IMR-90 (cell line): Measurements from ENCODE around the gene BRPF1. TPM values are rescaled to one million over a fixed set of nuclear protein-coding genes. Genes with fewer than 3 reads are reported as not detected.

Experiments used
- ATAC-seq: fragments of 200-7000 bp; cut with Tn5 transposase; 2 replicates; pipeline ENCODE4 v1.9.1; 2020; ENCODE audit warnings: low read depth, mild to moderate bottlenecking, moderate library complexity
- BruUV-seq: library from RNA; stranded (reverse); fragments of 400-500 nt; replicated peaks from 2 replicates; lab custom pipeline; 2021; lab: Mats Ljungman, UMichigan
- CTCF ChIA-PET: fragments of 300-600 bp; formaldehyde crosslinking; extraction: SDS; loops from one replicate; lab custom pipeline; 2021; ENCODE audit warnings: antibody characterized with exemption; lab: Yijun Ruan, JAX
- POLR2A ChIA-PET: fragments of 300-600 bp; sonication (Branson Sonifier 250); formaldehyde crosslinking; loops from one replicate; lab custom pipeline; 2022; ENCODE audit warnings: antibody characterized with exemption; ENCODE audit not compliant: unreplicated experiment; lab: Charles Lee
- DNase-seq: peaks from one replicate; pipeline ENCODE4 v3.0.0; 2013
- H2AFZ ChIP-seq: replicated peaks from 2 replicates; pipeline ENCODE3; 2013; ENCODE audit warnings: low read length, mild to moderate bottlenecking; ENCODE audit not compliant: poor library complexity
- H2AK5ac ChIP-seq: 2 replicates; pipeline ENCODE4 v1.6.1; 2013; ENCODE audit warnings: low read depth, low read length, inconsistent platforms
- H2AK9ac ChIP-seq: replicated peaks from 2 replicates; pipeline ENCODE3; 2013; ENCODE audit warnings: mild to moderate bottlenecking, low read depth, low read length, moderate library complexity; ENCODE audit not compliant: poor library complexity
- H2BK120ac ChIP-seq: 2 replicates; pipeline ENCODE4 v1.6.1; 2013; ENCODE audit warnings: low read depth, low read length, inconsistent platforms
- H2BK15ac ChIP-seq: 3 replicates; pipeline ENCODE4 v1.6.1; 2013; ENCODE audit warnings: low read depth, low read length, inconsistent platforms
- H2BK20ac ChIP-seq: 2 replicates; pipeline ENCODE4 v1.6.1; 2013; ENCODE audit warnings: low read depth, mild to moderate bottlenecking, inconsistent platforms, low read length, moderate library complexity
- H2BK5ac ChIP-seq: 2 replicates; pipeline ENCODE4 v1.6.1; 2013; ENCODE audit warnings: mild to moderate bottlenecking, low read depth, low read length, inconsistent platforms; ENCODE audit not compliant: poor library complexity, severe bottlenecking
- H3K14ac ChIP-seq: replicated peaks from 2 replicates; pipeline ENCODE4 v1.6.1; 2013; ENCODE audit warnings: low read depth, low read length, inconsistent platforms
- H3K18ac ChIP-seq: 2 replicates; pipeline ENCODE4 v1.6.1; 2013; ENCODE audit warnings: low read depth, low read length, control low read depth
- H3K23ac ChIP-seq: 2 replicates; pipeline ENCODE4 v1.6.1; 2013; ENCODE audit warnings: low read depth, low read length, inconsistent platforms
- H3K27ac ChIP-seq: 2 replicates; pipeline ENCODE4 v1.5.1; 2013; ENCODE audit warnings: mild to moderate bottlenecking, control low read depth, low read length; ENCODE audit not compliant: insufficient read depth
- H3K27me3 ChIP-seq: 2 replicates; pipeline ENCODE4 v1.6.1; 2013; ENCODE audit warnings: low read length; ENCODE audit not compliant: control insufficient read depth, insufficient read depth
- H3K36me3 ChIP-seq: 2 replicates; pipeline ENCODE4 v1.6.1; 2013; ENCODE audit warnings: low read length, mixed read lengths; ENCODE audit not compliant: control insufficient read depth, insufficient read depth
- H3K4ac ChIP-seq: 2 replicates; pipeline ENCODE4 v1.6.1; 2013; ENCODE audit warnings: low read depth, low read length, inconsistent platforms
- H3K4me1 ChIP-seq: 2 replicates; pipeline ENCODE4 v1.6.1; 2013; ENCODE audit warnings: low read length, mixed read lengths; ENCODE audit not compliant: control insufficient read depth, insufficient read depth
- H3K4me2 ChIP-seq: 2 replicates; pipeline ENCODE4 v1.6.1; 2013; ENCODE audit warnings: low read depth, mild to moderate bottlenecking, control low read depth, low read length, moderate library complexity
- H3K4me3 ChIP-seq: 2 replicates; pipeline ENCODE4 v1.5.1; 2013; ENCODE audit warnings: low read depth, mild to moderate bottlenecking, control low read depth, low read length, moderate library complexity; ENCODE audit not compliant: insufficient read depth
- H3K56ac ChIP-seq: 2 replicates; pipeline ENCODE4 v1.6.1; 2013; ENCODE audit warnings: low read length, inconsistent platforms; ENCODE audit not compliant: insufficient read depth; ENCODE audit errors: extremely low read depth
- H3K79me1 ChIP-seq, 2 experiments: 2 replicates each; pipeline ENCODE4 v1.6.1; 2013; ENCODE audit warnings: low read length in 2 of 2, inconsistent platforms in 1 of 2, low read depth in 1 of 2
- H3K9ac ChIP-seq: 2 replicates; pipeline ENCODE4 v1.6.1; 2013; ENCODE audit warnings: low read depth, low read length, control low read depth
- H3K9me1 ChIP-seq: 2 replicates; pipeline ENCODE4 v1.6.1; 2013; ENCODE audit warnings: low read length, inconsistent platforms; ENCODE audit not compliant: insufficient read depth
- H3K9me3 ChIP-seq: 2 replicates; pipeline ENCODE4 v1.6.1; 2013; ENCODE audit warnings: low read length; ENCODE audit not compliant: control insufficient read depth, insufficient read depth
- H4K20me1 ChIP-seq: 2 replicates; pipeline ENCODE4 v1.6.1; 2013; ENCODE audit warnings: low read length, inconsistent platforms; ENCODE audit not compliant: insufficient read depth
- H4K5ac ChIP-seq: 2 replicates; pipeline ENCODE4 v1.6.1; 2013; ENCODE audit warnings: mild to moderate bottlenecking, low read depth, low read length, control low read depth
- H4K8ac ChIP-seq, 2 experiments: 2 replicates each; pipeline ENCODE4 v1.6.1; 2013; ENCODE audit warnings: low read depth in 2 of 2, low read length in 2 of 2, control low read depth in 1 of 2, inconsistent platforms in 1 of 2
- H4K91ac ChIP-seq: 2 replicates; pipeline ENCODE4 v1.6.1; 2013; ENCODE audit warnings: low read depth, low read length, inconsistent platforms; ENCODE audit not compliant: insufficient read depth
- BHLHE40 ChIP-seq: fragments of 150-350 bp; IDR thresholded peaks from 2 replicates; pipeline ENCODE4 v1.6.1; 2016; ENCODE audit warnings: mild to moderate bottlenecking, low read depth, low read length
- CHD1 ChIP-seq: IDR thresholded peaks from 2 replicates; pipeline ENCODE4 v1.6.1; 2012; ENCODE audit warnings: low read depth, low read length, improper control_type of control experiment
- CTCF ChIP-seq: conservative IDR thresholded peaks from 2 replicates; pipeline ENCODE4 v1.5.1; 2012; ENCODE audit warnings: mild to moderate bottlenecking, low read depth, low read length, improper control_type of control experiment
- ELK1 ChIP-seq: fragments of 150-350 bp; IDR thresholded peaks from 2 replicates; pipeline ENCODE4 v1.6.1; 2016; ENCODE audit warnings: low read depth, mild to moderate bottlenecking, low read length, moderate library complexity, borderline replicate concordance
- FOS ChIP-seq: fragments of 150-350 bp; IDR thresholded peaks from 2 replicates; pipeline ENCODE4 v1.6.1; 2016; ENCODE audit warnings: low read depth, low read length
- MAFK ChIP-seq: IDR thresholded peaks from 2 replicates; pipeline ENCODE4 v1.6.1; 2012; ENCODE audit warnings: low read depth, low read length, improper control_type of control experiment
- MAZ ChIP-seq: IDR thresholded peaks from 2 replicates; pipeline ENCODE4 v1.6.1; 2012; ENCODE audit warnings: low read depth, mild to moderate bottlenecking, low read length, improper control_type of control experiment, moderate library complexity, borderline replicate concordance
- MXI1 ChIP-seq: IDR thresholded peaks from 2 replicates; pipeline ENCODE4 v1.6.1; 2012; ENCODE audit warnings: low read depth, mild to moderate bottlenecking, low read length, moderate library complexity, borderline replicate concordance
- NFE2L2 ChIP-seq: fragments of 150-350 bp; IDR thresholded peaks from 2 replicates; pipeline ENCODE4 v1.6.1; 2016; ENCODE audit warnings: low read depth, mild to moderate bottlenecking, low read length
- POLR2A ChIP-seq: IDR thresholded peaks from 2 replicates; pipeline ENCODE4 v1.6.1; 2012; ENCODE audit warnings: mild to moderate bottlenecking, low read depth, low read length
- RAD21 ChIP-seq: IDR thresholded peaks from 2 replicates; pipeline ENCODE4 v1.6.1; 2012; ENCODE audit warnings: low read length, improper control_type of control experiment
- RFX5 ChIP-seq: IDR thresholded peaks from 2 replicates; pipeline ENCODE4 v1.8.0; 2012; ENCODE audit warnings: low read depth, mild to moderate bottlenecking, low read length, moderate library complexity
- SMC3 ChIP-seq: fragments of 150-350 bp; IDR thresholded peaks from 2 replicates; pipeline ENCODE4 v1.6.1; 2016; ENCODE audit warnings: low read depth, mild to moderate bottlenecking, antibody characterized with exemption, low read length, moderate library complexity
- USF2 ChIP-seq: fragments of 150-350 bp; IDR thresholded peaks from 2 replicates; pipeline ENCODE4 v1.6.1; 2017; ENCODE audit warnings: mild to moderate bottlenecking, antibody characterized with exemption, low read length, low read depth
- WGBS, 2 experiments: methylation state at CpG; one replicate each; pipeline versions ENCODE4 v1.1.5 to v1.1.7; 2013; ENCODE audit warnings: missing lambda C conversion rate in 2 of 2; ENCODE audit not compliant: insufficient read length in 1 of 2; ENCODE audit errors: extremely low coverage in 2 of 2; 5-methylcytosine and 5-hydroxymethylcytosine counted together
- dilution Hi-C: fragments of 300-500 bp; cut with HindIII; formaldehyde crosslinking; loops from one replicate; pipeline ENCODE4 v1.14.3; 2018; ENCODE audit warnings: low sequenced_read_pairs; ENCODE audit not compliant: unreplicated experiment
- in situ Hi-C: fragments of 300-500 bp; cut with MboI; formaldehyde crosslinking; loops from 3 replicates; pipeline ENCODE4 v1.14.3; 2019; ENCODE audit warnings: low sequenced_read_pairs, inconsistent platforms, mixed read lengths
- intact Hi-C: fragments of 100-400 bp; cut with micrococcal nuclease; formaldehyde crosslinking; loops from 2 replicates; pipeline ENCODE4 v1.10.0; 2022
- polyA plus RNA-seq, 3 experiments: library from polyadenylated mRNA; depleted of rRNA; stranded (reverse); fragments of >200 nt; gene quantifications; 2 replicates each; pipeline ENCODE4 v1.2.3, GENCODE V29; 2012; ENCODE audit warnings: low replicate concordance in 1 of 3
- total RNA-seq: library from RNA; depleted of rRNA; stranded (reverse); fragments of >200 nt; gene quantifications from 2 replicates; pipeline ENCODE4 v1.2.3, GENCODE V29; 2012

The BRPF1 gene
- total and polyA plus RNA-seq, 2 of the 4 experiments (the other 2 are of a cell fraction) = 13.6 to 15.6 TPM

- H3K14ac ChIP-seq = no peak overlapping the region
- intact Hi-C loops = no loop called here
- no peaks in the 10 kb centered on the region for H3K9me3 ChIP-seq
- no peak overlapping the region for H3K4ac ChIP-seq
- H3K18ac ChIP-seq = no peak overlapping the region
- no peak overlapping the region for H4K8ac ChIP-seq
- H3K23ac ChIP-seq = no peak overlapping the region
- H4K5ac ChIP-seq = no peak overlapping the region
- no peak overlapping the region for H2BK20ac ChIP-seq
- peaks cover 9% of the 10 kb centered on the region; the same call in 1 of the 2 replicates for H3K9me1 ChIP-seq
- peak overlapping the region; percentile 9 for H2AK9ac ChIP-seq
- POLR2A ChIA-PET = no interaction called here
- no peaks in the 10 kb centered on the region for H4K20me1 ChIP-seq
- no peak overlapping the region for H3K4me2 ChIP-seq
- H2BK15ac ChIP-seq = no peak overlapping the region
- in situ Hi-C loops = no loop called here
- H3K79me1 ChIP-seq = peaks cover 0 to 3% of the 10 kb centered on the region in 2 experiments; a peak in 2 of 4 replicates
- H3K56ac ChIP-seq = no peak overlapping the region
- H3K4me3 ChIP-seq = no peak overlapping the region
- no peak overlapping the region for H2BK5ac ChIP-seq
- peaks cover 29% of the 10 kb centered on the region for H3K36me3 ChIP-seq
- no peak for ATAC-seq
- no peak overlapping the region for H3K27ac ChIP-seq
- dilution Hi-C loops = no loop called here
- no peak overlapping the region for H4K91ac ChIP-seq
- no peak overlapping the region for H2AK5ac ChIP-seq
- H2BK120ac ChIP-seq = no peak overlapping the region
- H3K4me1 ChIP-seq = peaks cover 3% of the 10 kb centered on the region
- TF ChIP-seq USF2 = no peak
- TF ChIP-seq MAFK = no peak
- TF ChIP-seq MAZ = no peak
- TF ChIP-seq POLR2A = no peak
- no peak for TF ChIP-seq ELK1
- no peak for TF ChIP-seq FOS
- TF ChIP-seq RFX5 = no peak
- no peak for TF ChIP-seq NFE2L2
- TF ChIP-seq CTCF = no peak
- TF ChIP-seq BHLHE40 = no peak
- no peak for TF ChIP-seq RAD21
- no peak for TF ChIP-seq CHD1
- no peak for TF ChIP-seq MXI1
- no peak for TF ChIP-seq SMC3
- no peak overlapping the region for H2AFZ ChIP-seq
- WGBS, 2 experiments = 88% methylated on average over 4 of the region's 8 CpGs; no CpG with 5 or more reads in 1 of the 2 experiments
- CTCF ChIA-PET = no interaction called here
- DNase-seq = no peak
- no peaks in the 10 kb centered on the region for H3K27me3 ChIP-seq
- BruUV-seq = no TSS peak
- H3K9ac ChIP-seq = no peak overlapping the region
Observed at GRCh38 chr3:9779721-9780457, 48.4 kb downstream of the BRPF1 start.
